HG03097 (cell line): ENCODE data around the gene AMBP.
"Not testable (repeated sequence)": the region's sequence is repeated elsewhere in the genome, so short reads cannot be mapped to it uniquely, and the experiment has no call there.

Source experiments
- ATAC-seq: cut with Tn5 transposase; IDR thresholded peaks from one replicate; pipeline ENCODE4 v1.9.1; 2021; ENCODE audit not compliant: unreplicated experiment, low FRiP score

The AMBP gene

GRCh38 chr9:114054191-114054690 lies 23.9 kb downstream of the AMBP start:
- ATAC-seq: no peak

GRCh38 chr9:114053246-114054005 lies 24.7 kb downstream of the AMBP start:
- ATAC-seq: no peak

- ATAC-seq: no peak
Measured at GRCh38 chr9:114051706-114052105, 26.4 kb downstream of the AMBP start.

DNA sequence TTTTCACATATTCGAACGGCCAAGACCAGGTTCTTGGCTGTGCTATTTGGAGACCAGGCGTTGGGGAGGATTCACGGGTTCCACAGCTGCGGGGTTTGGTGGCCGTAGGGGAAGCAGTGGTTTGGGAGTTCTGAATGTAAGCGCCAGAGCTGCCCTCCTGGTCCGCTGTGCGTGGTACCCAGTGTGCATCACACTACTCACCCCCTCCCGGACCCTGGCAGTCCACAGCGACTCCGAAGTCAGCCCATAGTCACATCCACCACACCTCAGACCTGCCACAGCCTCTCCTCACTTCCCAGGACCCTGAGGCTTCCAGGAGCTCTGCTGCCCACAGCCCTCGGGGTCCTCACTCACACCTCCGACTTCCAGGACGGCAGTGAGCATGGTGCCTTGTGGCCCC lies 26.8 kb downstream of the AMBP start:
- ATAC-seq: no peak

- ATAC-seq: no peak
Measured at GRCh38 chr9:114050646-114051045, 27.5 kb downstream of the AMBP start.

DNA sequence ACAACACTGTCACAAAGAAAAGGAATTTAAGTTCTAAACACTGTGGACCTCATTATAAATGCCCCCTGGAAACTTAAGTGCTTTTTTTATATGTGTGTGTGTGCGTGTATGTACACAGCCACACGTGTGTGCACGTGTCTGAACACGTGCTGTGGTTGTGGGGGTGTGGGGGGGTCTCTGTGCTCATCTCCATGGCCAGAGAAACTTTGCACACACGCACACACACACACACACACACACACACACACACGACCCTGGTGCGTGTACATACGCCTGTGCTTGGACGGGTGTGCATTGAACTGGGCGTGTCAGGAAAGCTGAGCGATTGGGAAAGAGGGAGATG lies 27.9 kb downstream of the AMBP start:
- no peak for ATAC-seq

GRCh38 chr9:114049441-114050225 lies 28.5 kb downstream of the AMBP start:
- ATAC-seq: no peak

DNA sequence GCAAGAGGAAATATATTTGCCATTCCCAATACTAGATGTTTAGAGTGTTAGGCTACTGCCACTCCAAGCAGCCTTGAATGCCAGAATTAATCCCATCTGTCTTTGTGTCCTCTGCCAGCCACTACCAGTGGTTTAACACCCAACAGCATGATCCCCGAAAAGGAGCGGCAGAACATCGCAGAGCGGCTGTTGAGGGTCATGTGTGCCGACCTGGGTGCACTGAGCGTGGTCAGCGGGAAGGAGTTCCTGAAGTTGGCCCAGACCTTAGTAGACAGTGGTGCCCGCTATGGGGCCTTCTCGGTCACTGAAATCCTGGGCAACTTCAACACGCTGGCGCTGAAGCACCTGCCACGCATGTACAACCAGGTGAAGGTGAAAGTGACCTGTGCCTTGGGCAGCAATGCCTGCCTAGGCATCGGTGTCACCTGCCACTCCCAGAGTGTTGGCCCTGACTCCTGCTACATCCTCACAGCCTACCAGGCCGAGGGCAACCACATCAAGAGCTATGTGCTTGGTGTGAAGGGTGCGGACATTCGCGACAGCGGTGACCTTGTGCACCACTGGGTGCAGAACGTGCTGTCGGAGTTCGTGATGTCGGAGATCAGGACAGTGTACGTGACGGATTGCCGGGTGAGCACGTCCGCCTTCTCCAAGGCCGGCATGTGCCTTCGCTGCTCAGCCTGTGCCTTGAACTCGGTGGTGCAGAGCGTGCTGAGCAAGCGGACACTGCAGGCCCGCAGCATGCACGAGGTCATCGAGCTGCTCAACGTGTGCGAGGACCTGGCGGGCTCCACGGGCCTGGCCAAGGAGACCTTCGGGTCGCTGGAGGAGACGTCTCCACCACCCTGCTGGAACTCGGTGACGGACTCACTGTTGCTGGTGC lies 29.3 kb downstream of the AMBP start:
- ATAC-seq: no peak

GRCh38 chr9:114047717-114048116 lies 30.4 kb downstream of the AMBP start:
- ATAC-seq: no peak

DNA sequence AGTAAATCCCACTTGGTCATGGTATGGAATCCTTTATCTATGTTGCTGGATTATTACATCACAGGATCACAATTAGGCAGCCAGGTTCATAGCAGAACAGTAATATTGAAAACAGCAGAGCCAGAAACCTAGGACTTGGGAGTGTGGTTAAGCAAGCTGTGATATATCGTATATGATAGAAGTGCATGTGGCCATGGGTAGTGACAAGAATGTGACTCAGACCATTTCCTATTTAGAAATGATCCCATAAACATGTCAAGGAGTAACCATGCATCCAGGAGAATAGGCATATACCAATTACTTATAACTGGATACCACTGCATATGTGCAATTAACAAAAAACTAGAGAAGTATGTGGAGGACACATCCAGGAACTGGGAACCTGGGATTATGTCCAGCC lies 31.2 kb downstream of the AMBP start:
- ATAC-seq: no peak

- ATAC-seq: no peak
Measured at GRCh38 chr9:114046237-114046755, 31.8 kb downstream of the AMBP start.

- not testable (repeated sequence) for ATAC-seq
Measured at GRCh38 chr9:114043660-114044059, 34.4 kb downstream of the AMBP start.

DNA sequence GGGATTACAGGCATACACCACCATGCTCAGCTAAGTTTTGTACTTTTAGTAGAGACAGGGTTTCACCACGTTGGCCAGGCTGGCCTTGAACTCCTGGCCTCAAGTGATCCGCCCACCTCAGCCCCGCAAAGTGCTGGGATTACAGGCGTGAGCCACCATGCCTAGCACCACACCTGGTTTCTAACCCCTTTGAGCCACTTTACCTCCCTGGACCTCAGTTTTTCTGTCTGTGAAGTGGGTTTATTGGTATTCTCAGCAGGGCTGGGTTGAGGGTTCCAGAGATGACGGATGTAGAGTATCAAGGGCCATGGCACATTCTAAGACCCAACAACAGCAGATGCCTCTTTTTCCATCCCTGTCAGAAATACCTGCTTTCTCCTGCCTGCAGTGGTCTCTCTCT lies 38.6 kb downstream of the AMBP start:
- no peak for ATAC-seq

- ATAC-seq: no peak
Measured at GRCh38 chr9:114038724-114039313, 39.3 kb downstream of the AMBP start.

DNA sequence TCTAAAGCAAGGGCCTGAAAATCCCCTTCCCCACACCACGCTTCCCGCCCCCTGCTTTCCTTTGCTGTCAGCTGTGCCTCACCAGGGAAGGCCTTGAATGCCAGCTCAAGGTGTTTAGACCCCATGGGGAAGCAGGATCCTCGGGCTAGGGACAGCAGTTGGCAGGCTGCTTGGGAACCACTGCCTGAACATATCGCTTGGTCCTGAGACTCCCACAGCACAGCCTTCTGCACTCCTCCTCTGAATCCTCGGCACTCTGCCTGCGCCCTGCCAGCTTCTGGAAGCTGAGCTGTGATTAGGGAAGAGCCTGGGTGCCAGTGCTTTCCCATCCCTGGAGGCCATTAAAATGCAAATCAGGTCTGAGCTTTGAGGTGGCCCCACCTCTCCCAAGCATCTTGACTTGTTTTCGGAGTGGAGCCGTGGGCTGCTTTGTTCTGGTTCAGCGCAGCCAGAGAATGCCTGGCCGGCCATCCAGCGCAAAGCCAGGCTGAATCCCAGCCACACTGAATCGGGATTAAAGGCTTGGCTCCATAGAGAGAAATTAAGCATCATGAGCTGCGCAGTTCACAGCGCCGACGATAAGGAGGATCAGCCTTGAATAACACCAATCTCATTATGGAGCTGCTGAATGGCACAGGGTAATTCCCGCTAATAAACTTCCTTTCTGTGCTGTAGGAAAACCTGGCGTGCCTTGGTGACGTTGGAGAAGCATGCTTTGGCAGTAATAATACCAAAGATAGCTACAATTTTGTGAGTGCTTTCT lies 40.0 kb downstream of the AMBP start:
- ATAC-seq: no peak

DNA sequence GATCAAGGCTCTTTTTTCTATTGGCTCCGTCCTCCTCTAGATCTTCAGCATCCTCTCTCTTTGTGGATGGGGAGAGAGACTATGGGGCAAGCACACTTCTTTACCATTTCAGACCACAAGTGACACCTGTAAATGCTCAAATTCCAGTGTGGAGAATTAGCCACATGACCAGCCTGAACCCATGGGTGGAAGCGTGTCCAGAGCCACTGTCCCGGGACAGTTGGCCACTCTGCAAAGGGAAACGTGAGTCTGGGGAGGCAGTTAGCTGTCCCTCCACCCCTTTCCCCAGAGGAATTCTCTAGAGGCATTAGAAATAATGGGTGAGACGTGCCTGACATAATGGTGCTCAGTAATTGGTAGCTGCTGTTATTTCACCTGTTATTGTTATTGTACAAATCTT lies 40.9 kb downstream of the AMBP start:
- ATAC-seq: no peak

GRCh38 chr9:114035845-114036801 lies 42.0 kb downstream of the AMBP start:
- no peak for ATAC-seq

DNA sequence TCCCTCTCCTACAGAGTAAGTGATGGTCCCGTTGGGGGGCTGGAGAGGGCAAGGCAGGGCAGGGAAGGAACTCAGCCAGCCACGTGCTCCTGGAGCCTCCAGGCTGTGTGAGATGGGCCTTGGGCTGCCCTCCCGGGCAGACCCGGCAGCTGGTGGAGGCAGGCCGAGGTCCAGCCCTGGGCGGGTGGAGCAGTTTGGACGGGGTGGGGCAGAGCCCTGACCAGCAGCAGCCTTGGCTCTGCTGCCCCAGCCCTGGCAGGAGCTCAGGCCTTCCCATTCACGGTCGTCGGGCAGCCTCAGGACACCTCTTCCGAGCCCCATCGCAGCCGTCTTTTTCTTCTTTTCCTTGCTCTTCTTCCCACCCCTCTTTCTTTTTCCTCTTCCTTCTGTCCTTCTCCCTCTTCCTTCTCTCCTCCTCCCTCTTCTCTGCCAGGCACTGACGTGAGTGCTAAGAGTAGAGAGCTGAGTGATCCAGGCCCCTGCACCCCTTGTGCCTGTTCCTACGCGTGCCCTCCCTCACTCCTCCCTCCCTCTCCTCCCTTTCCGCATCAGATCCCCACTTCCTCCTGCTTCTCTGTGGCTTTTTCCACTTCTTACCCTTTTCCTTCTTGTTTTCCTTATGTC lies 42.8 kb downstream of the AMBP start:
- ATAC-seq: no peak
